ENCODE results near the gene YBX1.
"Not testable (repeated sequence)": the region's sequence is repeated elsewhere in the genome, so short reads cannot be mapped to it uniquely, and the experiment has no call there.

The YBX1 gene

GRCh38 chr1:42690477-42691156 lies 8.4 kb downstream of the YBX1 start:
- no peak for DNase-seq (ENCODE audit: low spot score)

GRCh38 chr1:42691157-42691498 lies 8.9 kb downstream of the YBX1 start:
- no peak for DNase-seq (ENCODE audit: low spot score)

- no peak for DNase-seq (ENCODE audit: low spot score)
These were observed 10.2 kb downstream of the YBX1 start for GRCh38 chr1:42692461-42692860.

GRCh38 chr1:42692911-42693310 lies 10.7 kb downstream of the YBX1 start:
- DNase-seq (ENCODE audit: low spot score), result no peak

- no peak for DNase-seq (ENCODE audit: low spot score)
These were observed 16.0 kb downstream of the YBX1 start for GRCh38 chr1:42698081-42698813.

- DNase-seq (ENCODE audit: low spot score), result no peak
These were observed 17.8 kb downstream of the YBX1 start for GRCh38 chr1:42700006-42700405.

- no peak for DNase-seq (ENCODE audit: low spot score)
These were observed 21.8 kb downstream of the YBX1 start for GRCh38 chr1:42703888-42704464.

GRCh38 chr1:42712808-42713207 lies 30.6 kb downstream of the YBX1 start:
- not testable (repeated sequence) for DNase-seq (ENCODE audit: low spot score)

GRCh38 chr1:42713293-42713692 lies 31.1 kb downstream of the YBX1 start:
- DNase-seq (ENCODE audit: low spot score), result no peak

GRCh38 chr1:42714441-42714840 lies 32.2 kb downstream of the YBX1 start:
- DNase-seq (ENCODE audit: low spot score), result not testable (repeated sequence)

- DNase-seq (ENCODE audit: low spot score), result no peak
These were observed 38.6 kb downstream of the YBX1 start for GRCh38 chr1:42720868-42721267.

GRCh38 chr1:42721926-42722325 lies 39.7 kb downstream of the YBX1 start:
- no peak for DNase-seq (ENCODE audit: low spot score)

- not testable (repeated sequence) for DNase-seq (ENCODE audit: low spot score)
These were observed 40.2 kb downstream of the YBX1 start for GRCh38 chr1:42722403-42722802.

- DNase-seq (ENCODE audit: low spot score), result no peak
These were observed 41.3 kb downstream of the YBX1 start for GRCh38 chr1:42723511-42723910.

GRCh38 chr1:42725820-42726219 lies 43.6 kb downstream of the YBX1 start:
- DNase-seq (ENCODE audit: low spot score), result not testable (repeated sequence)

- no peak for DNase-seq (ENCODE audit: low spot score)
These were observed 47.8 kb downstream of the YBX1 start for GRCh38 chr1:42730002-42730401.

GRCh38 chr1:42730988-42731387 lies 48.8 kb downstream of the YBX1 start:
- DNase-seq (ENCODE audit: low spot score), result peak; percentile 32

- no peak for DNase-seq (ENCODE audit: low spot score)
These were observed 49.4 kb downstream of the YBX1 start for GRCh38 chr1:42731585-42731984.

GRCh38 chr1:42732126-42732680 lies 50.0 kb downstream of the YBX1 start:
- DNase-seq (ENCODE audit: low spot score), result no peak

GRCh38 chr1:42733415-42734200 lies 51.4 kb downstream of the YBX1 start:
- no peak for DNase-seq (ENCODE audit: low spot score)

GRCh38 chr1:42734201-42735035 lies 52.2 kb downstream of the YBX1 start:
- DNase-seq (ENCODE audit: low spot score), result no peak
